Hepatic stellate cell (primary cell): ENCODE measurements around the gene GUCY2F.

ENCODE experiments used
- DNase-seq: peaks from one replicate; pipeline ENCODE4 v3.0.0; 2011; ENCODE audit warnings: low spot score

Gene GUCY2F

GRCh38 chrX:109393859-109394258 is 88.0 kb downstream of the GUCY2F start:
- DNase-seq = peak; percentile 2

- no peak for DNase-seq
Measured at GRCh38 chrX:109392895-109393294, 89.0 kb downstream of the GUCY2F start.

- DNase-seq = no peak
Measured at GRCh38 chrX:109390556-109390955, 91.3 kb downstream of the GUCY2F start.

- no peak for DNase-seq
Measured at GRCh38 chrX:109389917-109390316, 92.0 kb downstream of the GUCY2F start.

GRCh38 chrX:109384699-109385098 is 97.2 kb downstream of the GUCY2F start:
- peak; percentile 2 for DNase-seq

GRCh38 chrX:109382332-109382731 is 99.6 kb downstream of the GUCY2F start:
- no peak for DNase-seq

- no peak for DNase-seq
Measured at GRCh38 chrX:109378281-109378680, 103.6 kb downstream of the GUCY2F start.

GRCh38 chrX:109374262-109374960 is 107.5 kb downstream of the GUCY2F start:
- DNase-seq = no peak

GRCh38 chrX:109373468-109373867 is 108.4 kb downstream of the GUCY2F start:
- DNase-seq = no peak

- DNase-seq = no peak
Measured at GRCh38 chrX:109372716-109373115, 109.2 kb downstream of the GUCY2F start.

GRCh38 chrX:109372291-109372690 is 109.6 kb downstream of the GUCY2F start:
- no peak for DNase-seq

- DNase-seq = no peak
Measured at GRCh38 chrX:109362101-109362500, 119.8 kb downstream of the GUCY2F start.

GRCh38 chrX:109360301-109360700 is 121.6 kb downstream of the GUCY2F start:
- DNase-seq = no peak

- DNase-seq = no peak
Measured at GRCh38 chrX:109357706-109358105, 124.2 kb downstream of the GUCY2F start.

GRCh38 chrX:109356684-109357083 is 125.2 kb downstream of the GUCY2F start:
- no peak for DNase-seq

GRCh38 chrX:109352066-109352588 is 129.8 kb downstream of the GUCY2F start:
- peak; percentile 16 for DNase-seq

GRCh38 chrX:109351557-109351956 is 130.3 kb downstream of the GUCY2F start:
- DNase-seq = no peak

GRCh38 chrX:109350551-109350950 is 131.3 kb downstream of the GUCY2F start:
- no peak for DNase-seq

- no peak for DNase-seq
Measured at GRCh38 chrX:109350051-109350450, 131.8 kb downstream of the GUCY2F start.

GRCh38 chrX:109347632-109348031 is 134.3 kb downstream of the GUCY2F start:
- peak; percentile 22 for DNase-seq

- DNase-seq = no peak
Measured at GRCh38 chrX:109346491-109346890, 135.4 kb downstream of the GUCY2F start.

GRCh38 chrX:109345856-109346255 is 136.0 kb downstream of the GUCY2F start:
- no peak for DNase-seq

- DNase-seq = no peak
Measured at GRCh38 chrX:109344678-109345077, 137.2 kb downstream of the GUCY2F start.

GRCh38 chrX:109344101-109344500 is 137.8 kb downstream of the GUCY2F start:
- no peak for DNase-seq
